ENCODE measurements around the gene COG8. TPM values are rescaled to one million over a fixed set of nuclear protein-coding genes. Genes with fewer than 3 reads are reported as not detected.

COG8 gene
- total and polyA plus RNA-seq, 4 donors = 18.3 to 36.3 (median 26.3) TPM

DNA sequence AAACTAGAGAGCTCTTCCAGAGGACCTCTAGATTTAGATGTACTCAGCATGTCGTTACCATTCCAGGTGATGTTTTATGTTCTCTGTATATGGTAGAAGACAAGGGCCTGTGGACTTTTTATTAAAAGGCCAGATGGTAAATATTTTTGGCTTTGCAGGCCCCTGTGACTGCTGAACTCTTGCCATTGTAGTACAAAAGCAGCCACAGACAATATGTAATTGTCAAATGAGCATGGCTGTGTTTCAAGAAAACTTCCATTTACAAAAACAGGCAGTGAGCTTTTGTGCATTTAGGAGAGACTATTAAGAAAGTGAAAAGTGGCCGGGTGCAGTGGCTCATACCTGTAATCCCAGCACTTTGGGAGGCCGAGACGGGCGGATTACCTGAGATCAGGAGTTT, 4.8 kb upstream of the COG8 start:
- no peak overlapping the region for H3K9ac ChIP-seq (ENCODE audit: insufficient read depth in 1 of 2, low read length in 2 of 2)
- H3K4me3 ChIP-seq = no peak overlapping the region
- no peak overlapping the region for H3K27ac ChIP-seq (ENCODE audit: low read depth in 1 of 2, low read length in 1 of 2)
- no peak for DNase-seq
- TF ChIP-seq, protein P1, sequence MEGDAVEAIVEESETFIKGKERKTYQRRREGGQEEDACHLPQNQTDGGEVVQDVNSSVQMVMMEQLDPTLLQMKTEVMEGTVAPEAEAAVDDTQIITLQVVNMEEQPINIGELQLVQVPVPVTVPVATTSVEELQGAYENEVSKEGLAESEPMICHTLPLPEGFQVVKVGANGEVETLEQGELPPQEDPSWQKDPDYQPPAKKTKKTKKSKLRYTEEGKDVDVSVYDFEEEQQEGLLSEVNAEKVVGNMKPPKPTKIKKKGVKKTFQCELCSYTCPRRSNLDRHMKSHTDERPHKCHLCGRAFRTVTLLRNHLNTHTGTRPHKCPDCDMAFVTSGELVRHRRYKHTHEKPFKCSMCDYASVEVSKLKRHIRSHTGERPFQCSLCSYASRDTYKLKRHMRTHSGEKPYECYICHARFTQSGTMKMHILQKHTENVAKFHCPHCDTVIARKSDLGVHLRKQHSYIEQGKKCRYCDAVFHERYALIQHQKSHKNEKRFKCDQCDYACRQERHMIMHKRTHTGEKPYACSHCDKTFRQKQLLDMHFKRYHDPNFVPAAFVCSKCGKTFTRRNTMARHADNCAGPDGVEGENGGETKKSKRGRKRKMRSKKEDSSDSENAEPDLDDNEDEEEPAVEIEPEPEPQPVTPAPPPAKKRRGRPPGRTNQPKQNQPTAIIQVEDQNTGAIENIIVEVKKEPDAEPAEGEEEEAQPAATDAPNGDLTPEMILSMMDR (IDR thresholded peaks at IDR 0.05; ENCODE audit: control extremely low read depth, extremely low read depth) = no peak
- 95 to 97% methylated on average over 5 of the region's 5 CpGs for WGBS, 2 donors
- H3K27me3 ChIP-seq (ENCODE audit: control insufficient read depth in 3 of 3, insufficient read depth in 3 of 3, low read length in 2 of 3) = no peaks in the 10 kb centered on the region
- peaks cover 3 to 10% (median 6%) of the 10 kb centered on the region in 5 donors for H3K4me1 ChIP-seq (ENCODE audit: control insufficient read depth in 5 of 5, insufficient read depth in 5 of 5, low read length in 5 of 5)
- no peak for ATAC-seq (ENCODE audit: insufficient read depth, low FRiP score)
- H3K36me3 ChIP-seq (ENCODE audit: control insufficient read depth in 4 of 4, insufficient read depth in 4 of 4, low read length in 4 of 4) = peaks cover 3 to 22% (median 12%) of the 10 kb centered on the region in 4 donors
- H3K9me3 ChIP-seq (ENCODE audit: control insufficient read depth in 4 of 4, insufficient read depth in 3 of 4, low read length in 3 of 4) = no peaks in the 10 kb centered on the region

DNA sequence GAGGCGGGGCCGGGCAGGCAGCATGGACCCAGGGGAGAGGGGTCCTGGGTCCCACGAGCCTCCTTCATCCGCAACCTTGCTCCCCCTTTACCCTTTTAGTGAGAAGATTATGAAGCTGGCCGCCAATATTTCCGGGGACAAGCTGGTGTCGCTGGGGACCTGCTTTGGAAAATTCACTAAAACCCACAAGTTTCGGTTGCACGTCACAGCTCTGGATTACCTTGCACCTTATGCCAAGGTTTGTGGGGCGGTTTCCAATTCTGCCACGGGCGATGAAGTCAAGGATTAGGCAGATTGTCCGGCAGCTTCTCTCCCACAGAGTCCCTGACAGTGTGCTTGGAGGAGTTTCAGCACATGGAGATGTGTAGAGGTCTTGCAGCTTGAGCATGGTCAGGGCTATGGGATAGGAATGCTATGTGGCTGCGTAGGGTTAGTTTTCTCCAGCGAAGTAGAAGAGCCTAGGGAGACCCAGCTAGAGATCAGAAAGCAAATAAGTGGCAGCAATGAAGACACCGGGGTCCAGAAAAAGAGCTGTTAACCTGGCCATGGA, 806 bp upstream of the COG8 start:
- Histone ChIP-seq H3K27ac (ENCODE audit: low read depth in 1 of 2, low read length in 1 of 2) (peak overlapping the region; percentile 55 to 87), H3K9ac (ENCODE audit: insufficient read depth in 1 of 2, low read length in 2 of 2) (peak overlapping the region; percentile 36 to 47), H3K4me1 (ENCODE audit: control insufficient read depth in 5 of 5, insufficient read depth in 5 of 5, low read length in 5 of 5) (peaks cover 7 to 20% (median 16%) of the 10 kb centered on the region in 5 donors), H3K27me3 (ENCODE audit: control insufficient read depth in 3 of 3, insufficient read depth in 3 of 3, low read length in 2 of 3) (no peaks in the 10 kb centered on the region), H3K36me3 (ENCODE audit: control insufficient read depth in 4 of 4, insufficient read depth in 4 of 4, low read length in 4 of 4) (peaks cover 8 to 35% (median 19%) of the 10 kb centered on the region in 4 donors), H3K9me3 (ENCODE audit: control insufficient read depth in 4 of 4, insufficient read depth in 3 of 4, low read length in 3 of 4) (no peaks in the 10 kb centered on the region), H3K4me3 (peak overlapping the region; percentile 75)
- 9% methylated on average over 16 of the region's 16 CpGs for WGBS, 2 donors
- TF ChIP-seq, protein P1 (IDR thresholded peaks at IDR 0.05; ENCODE audit: control extremely low read depth, extremely low read depth) = no peak
- ATAC-seq (ENCODE audit: insufficient read depth, low FRiP score) (no peak), DNase-seq (no peak)

DNA sequence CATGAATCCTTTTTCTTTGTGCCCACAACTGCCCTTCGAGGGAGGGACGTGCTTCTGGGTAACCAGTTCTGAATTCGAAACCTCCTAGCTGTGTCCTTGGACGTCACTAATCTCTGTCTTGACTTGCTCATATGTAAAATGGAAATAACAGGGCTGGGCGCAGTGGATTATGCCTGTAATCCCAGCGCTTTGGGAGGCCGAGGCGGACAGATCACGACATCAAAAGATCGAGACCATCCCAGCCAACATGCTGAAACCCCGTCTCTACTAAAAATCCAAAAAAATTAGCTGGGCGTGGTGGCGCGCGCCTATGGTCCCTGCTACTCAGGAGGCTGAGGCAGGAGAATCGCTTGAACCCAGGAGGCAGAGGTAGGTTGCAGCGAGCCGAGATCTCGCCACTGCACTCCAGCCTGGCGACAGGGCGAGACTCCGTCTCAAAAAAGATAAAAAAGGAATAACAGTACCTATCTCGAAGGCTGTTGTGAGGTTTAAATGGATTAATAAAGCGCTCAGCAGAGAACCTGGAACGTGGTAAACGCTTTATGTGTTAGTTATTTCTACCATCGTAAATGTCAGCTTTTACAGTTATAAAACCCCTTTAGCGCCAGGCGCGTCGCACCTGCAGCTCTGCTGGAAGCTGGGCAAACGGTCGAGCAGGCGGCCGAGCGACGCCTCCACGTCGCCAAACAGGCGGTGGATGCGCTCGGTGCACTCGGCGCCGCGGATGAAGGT, 641 bp downstream of the COG8 start:
- H3K9ac ChIP-seq (ENCODE audit: insufficient read depth in 1 of 2, low read length in 2 of 2) = peak overlapping the region; percentile 54 to 55
- H3K36me3 ChIP-seq (ENCODE audit: control insufficient read depth in 4 of 4, insufficient read depth in 4 of 4, low read length in 4 of 4) = peaks cover 11 to 48% (median 30%) of the 10 kb centered on the region in 4 donors
- DNase-seq (no peak), ATAC-seq (ENCODE audit: insufficient read depth, low FRiP score) (no peak)
- H3K4me1 ChIP-seq (ENCODE audit: control insufficient read depth in 5 of 5, insufficient read depth in 5 of 5, low read length in 5 of 5) = peaks cover 7 to 20% (median 16%) of the 10 kb centered on the region in 5 donors
- H3K27ac ChIP-seq (ENCODE audit: low read depth in 1 of 2, low read length in 1 of 2) = peak overlapping the region; percentile 87 to 93
- H3K27me3 ChIP-seq (ENCODE audit: control insufficient read depth in 3 of 3, insufficient read depth in 3 of 3, low read length in 2 of 3) = no peaks in the 10 kb centered on the region
- TF ChIP-seq, protein P1 (IDR thresholded peaks at IDR 0.05; ENCODE audit: control extremely low read depth, extremely low read depth) = no peak
- peak overlapping the region; percentile 98 for H3K4me3 ChIP-seq
- WGBS, 2 donors = 19 to 21% methylated on average over 43 to 46 of the region's 46 CpGs
- H3K9me3 ChIP-seq (ENCODE audit: control insufficient read depth in 4 of 4, insufficient read depth in 3 of 4, low read length in 3 of 4) = peaks cover 0 to 1% (median 0%) of the 10 kb centered on the region in 4 donors

Measured in lung (tissue), 12 donors.